GM12875 (cell line): ENCODE measurements around the gene ZDHHC14.
"Not testable (repeated sequence)": the region's sequence is repeated elsewhere in the genome, so short reads cannot be mapped to it uniquely, and the experiment has no call there.

Experiments used
- H3K4me3 ChIP-seq: one replicate; pipeline ENCODE4 v1.5.1; 2011; ENCODE audit warnings: low read depth, low read length, control low read depth
- CTCF ChIP-seq: IDR thresholded peaks from 2 replicates; pipeline ENCODE4 v1.5.1; 2011; ENCODE audit warnings: low read depth, mild to moderate bottlenecking, control low read depth, inconsistent platforms, low read length, moderate library complexity, borderline replicate concordance; ENCODE audit not compliant: insufficient read depth

Gene ZDHHC14

GRCh38 chr6:157405986-157406385, 25.0 kb downstream of the ZDHHC14 start:
- no peak overlapping the region for H3K4me3 ChIP-seq
- TF ChIP-seq CTCF: no peak

GRCh38 chr6:157406661-157407060, 25.7 kb downstream of the ZDHHC14 start:
- H3K4me3 ChIP-seq: no peak overlapping the region
- TF ChIP-seq CTCF: no peak

- no peak overlapping the region for H3K4me3 ChIP-seq
- TF ChIP-seq CTCF: no peak
Observed at GRCh38 chr6:157407646-157408045, 26.7 kb downstream of the ZDHHC14 start.

GRCh38 chr6:157408427-157408826, 27.4 kb downstream of the ZDHHC14 start:
- H3K4me3 ChIP-seq: not testable (repeated sequence)

GRCh38 chr6:157410045-157410444, 29.1 kb downstream of the ZDHHC14 start:
- TF ChIP-seq CTCF: no peak
- H3K4me3 ChIP-seq: no peak overlapping the region

- TF ChIP-seq CTCF: no peak
- H3K4me3 ChIP-seq: no peak overlapping the region
Observed at GRCh38 chr6:157411368-157411767, 30.4 kb downstream of the ZDHHC14 start.

GRCh38 chr6:157412791-157413190, 31.8 kb downstream of the ZDHHC14 start:
- TF ChIP-seq CTCF: no peak
- no peak overlapping the region for H3K4me3 ChIP-seq

GRCh38 chr6:157420497-157420896, 39.5 kb downstream of the ZDHHC14 start:
- no peak for TF ChIP-seq CTCF
- H3K4me3 ChIP-seq: no peak overlapping the region
